AG04450 (cell line): ENCODE measurements around the gene TAOK2. TPM values are rescaled to one million over a fixed set of nuclear protein-coding genes. Genes with fewer than 3 reads are reported as not detected.
"Not testable (repeated sequence)": the region's sequence is repeated elsewhere in the genome, so short reads cannot be mapped to it uniquely, and the experiment has no call there.

Experiments used
- CTCF ChIA-PET: fragments of 300-600, 350-600 bp; formaldehyde crosslinking; extraction: SDS; loops from one replicate; lab custom pipeline; 2022; ENCODE audit warnings: antibody characterized with exemption, inconsistent platforms; lab: Charles Lee
- POLR2A ChIA-PET: fragments of 350-600 bp; formaldehyde crosslinking; extraction: SDS; loops from one replicate; lab custom pipeline; 2021; ENCODE audit warnings: antibody characterized with exemption, inconsistent platforms; lab: Yijun Ruan, JAX
- DNase-seq: peaks from one replicate; pipeline ENCODE4 v3.0.0-alpha.2; 2011; ENCODE audit warnings: low read depth, low spot score
- H3K27ac ChIP-seq: one replicate; pipeline ENCODE4 v1.5.1; 2012; ENCODE audit warnings: low read depth, low read length, control low read depth
- H3K27me3 ChIP-seq: one replicate; pipeline ENCODE4 v1.6.0; 2012; ENCODE audit warnings: low read length; ENCODE audit not compliant: control insufficient read depth, insufficient read depth
- H3K4me3 ChIP-seq: 2 replicates; pipeline ENCODE4 v1.5.1; 2011; ENCODE audit warnings: mild to moderate bottlenecking, low read depth, low read length, control low read depth
- H3K9me3 ChIP-seq: 2 replicates; pipeline ENCODE4 v1.5.1; 2012; ENCODE audit warnings: low read length; ENCODE audit not compliant: control insufficient read depth, insufficient read depth
- polyA plus RNA-seq: library from polyadenylated mRNA; depleted of rRNA; stranded (reverse); fragments of >200 nt; gene quantifications from 2 replicates; pipeline ENCODE4 v1.2.3, GENCODE V29; 2011
- TF ChIP-seq, protein P1 (sequence below): IDR thresholded peaks from 2 replicates; pipeline ENCODE4 v1.5.1; 2011; ENCODE audit warnings: low read depth, low read length, control low read depth, inconsistent platforms

Gene TAOK2
- polyA plus RNA-seq, 1 experiment: 16.9 TPM

DNA sequence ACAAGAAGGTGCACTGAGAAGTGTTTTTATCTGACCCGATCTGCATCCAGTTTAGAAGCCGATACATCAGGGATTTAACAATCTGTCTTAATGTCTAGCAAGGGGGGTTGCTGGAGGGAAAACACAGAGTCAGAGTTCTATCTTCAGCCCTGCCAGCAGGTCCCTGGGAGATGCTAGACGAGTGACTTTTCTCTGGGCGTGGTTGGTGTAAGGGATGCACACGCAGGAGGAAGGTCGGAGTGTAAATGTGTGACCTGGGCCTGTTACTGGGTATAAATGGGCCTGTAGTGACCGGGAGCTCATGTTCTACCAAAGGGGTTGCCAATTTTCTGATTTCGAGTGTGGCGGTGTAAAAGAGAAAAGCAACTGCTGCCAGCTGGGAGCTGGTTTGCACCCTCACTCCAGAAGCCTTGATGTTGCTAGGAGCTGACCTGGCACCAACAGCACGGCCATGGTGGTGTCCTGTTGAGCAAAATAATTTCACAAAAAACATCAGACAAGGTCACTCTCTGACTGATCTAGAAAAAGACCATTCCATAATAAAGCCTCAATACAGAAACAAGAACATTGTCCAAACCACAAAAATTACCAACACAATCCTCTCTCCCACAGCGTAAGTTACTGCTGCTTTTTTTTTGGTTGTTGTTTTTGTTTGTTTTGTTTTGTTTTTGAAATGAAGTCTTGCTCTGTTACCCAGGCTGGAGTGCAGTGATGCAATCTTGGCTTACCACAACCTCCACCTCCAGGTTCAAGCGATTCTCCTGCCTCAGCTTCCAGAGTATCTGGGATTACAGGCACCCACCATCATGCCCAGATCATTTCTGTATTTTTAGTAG lies 46.4 kb upstream of the TAOK2 start:
- CTCF ChIA-PET: interaction anchor here (0.9 to 2.4 kb wide), 2 partner anchors 17 to 35 kb away, joined by 7 read pairs; partner anchors contain the start of gene TMEM219

DNA sequence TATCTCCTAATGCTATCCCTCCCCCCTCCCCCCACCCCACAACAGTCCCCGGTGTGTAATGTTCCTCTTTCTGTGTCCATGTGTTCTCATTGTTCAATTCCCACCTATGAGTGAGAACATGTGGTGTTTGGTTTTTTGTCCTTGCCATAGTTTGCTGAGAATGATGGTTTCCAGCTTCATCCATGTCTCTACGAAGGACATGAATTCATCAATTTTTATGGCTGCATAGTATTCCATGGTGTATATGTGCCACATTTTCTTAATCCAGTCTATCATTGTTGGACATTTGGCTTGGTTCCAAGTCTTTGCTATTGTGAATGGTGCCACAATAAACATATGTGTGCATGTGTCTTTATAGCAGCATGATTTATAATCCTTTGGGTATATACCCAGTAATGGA lies 41.9 kb upstream of the TAOK2 start:
- H3K27ac ChIP-seq, H3K9me3 ChIP-seq, CTCF ChIA-PET, DNase-seq, H3K4me3 ChIP-seq, H3K27me3 ChIP-seq, POLR2A ChIA-PET: not testable (repeated sequence)

More for the DNA sequence above, 46.4 kb upstream of the TAOK2 start:
- no peak for DNase-seq
- Histone ChIP-seq H3K27me3 (no peaks in the 10 kb centered on the region), H3K9me3 (no peaks in the 10 kb centered on the region; the same call in 1 of the 2 replicates), H3K4me3 (peak overlapping the region; percentile 96), H3K27ac (peak overlapping the region; percentile 73)
- TF ChIP-seq, protein P1, sequence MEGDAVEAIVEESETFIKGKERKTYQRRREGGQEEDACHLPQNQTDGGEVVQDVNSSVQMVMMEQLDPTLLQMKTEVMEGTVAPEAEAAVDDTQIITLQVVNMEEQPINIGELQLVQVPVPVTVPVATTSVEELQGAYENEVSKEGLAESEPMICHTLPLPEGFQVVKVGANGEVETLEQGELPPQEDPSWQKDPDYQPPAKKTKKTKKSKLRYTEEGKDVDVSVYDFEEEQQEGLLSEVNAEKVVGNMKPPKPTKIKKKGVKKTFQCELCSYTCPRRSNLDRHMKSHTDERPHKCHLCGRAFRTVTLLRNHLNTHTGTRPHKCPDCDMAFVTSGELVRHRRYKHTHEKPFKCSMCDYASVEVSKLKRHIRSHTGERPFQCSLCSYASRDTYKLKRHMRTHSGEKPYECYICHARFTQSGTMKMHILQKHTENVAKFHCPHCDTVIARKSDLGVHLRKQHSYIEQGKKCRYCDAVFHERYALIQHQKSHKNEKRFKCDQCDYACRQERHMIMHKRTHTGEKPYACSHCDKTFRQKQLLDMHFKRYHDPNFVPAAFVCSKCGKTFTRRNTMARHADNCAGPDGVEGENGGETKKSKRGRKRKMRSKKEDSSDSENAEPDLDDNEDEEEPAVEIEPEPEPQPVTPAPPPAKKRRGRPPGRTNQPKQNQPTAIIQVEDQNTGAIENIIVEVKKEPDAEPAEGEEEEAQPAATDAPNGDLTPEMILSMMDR: no peak
- POLR2A ChIA-PET: interaction anchor here (0.7 to 2.7 kb wide), 11 partner anchors 12 to 138 kb away, joined by 3 to 25 read pairs (median 4); partner anchors contain the start of genes ALDOA and TAOK2

DNA sequence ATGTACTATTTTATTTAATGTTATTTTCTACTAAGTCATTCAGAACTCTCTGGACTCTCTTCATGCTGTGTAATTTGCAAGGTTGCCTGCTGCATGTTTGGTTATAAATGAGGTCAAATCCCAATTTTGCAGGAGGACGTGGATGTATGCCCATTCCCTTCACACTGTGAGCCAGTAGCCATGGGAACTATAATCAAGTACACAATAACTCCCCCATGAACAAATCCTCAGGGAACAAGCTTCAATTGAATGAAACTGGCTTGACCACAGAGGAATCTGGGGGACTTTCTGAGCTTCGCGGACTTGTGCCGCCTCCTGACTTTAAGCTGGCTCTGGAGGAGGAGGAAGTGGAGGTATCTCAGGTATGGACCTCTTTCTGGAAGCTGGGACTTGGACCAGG lies 33.0 kb upstream of the TAOK2 start:
- Histone ChIP-seq H3K27ac (no peak overlapping the region), H3K9me3 (peaks cover 11% of the 10 kb centered on the region), H3K4me3 (no peak overlapping the region), H3K27me3 (no peaks in the 10 kb centered on the region)
- TF ChIP-seq, protein P1: no peak
- no peak for DNase-seq
- ChIA-PET POLR2A (no interaction called here), CTCF (interaction anchor here (0.5 kb wide), 1 partner anchor 76 kb away, joined by 4 read pairs; no protein-coding TSS in a partner anchor)

DNA sequence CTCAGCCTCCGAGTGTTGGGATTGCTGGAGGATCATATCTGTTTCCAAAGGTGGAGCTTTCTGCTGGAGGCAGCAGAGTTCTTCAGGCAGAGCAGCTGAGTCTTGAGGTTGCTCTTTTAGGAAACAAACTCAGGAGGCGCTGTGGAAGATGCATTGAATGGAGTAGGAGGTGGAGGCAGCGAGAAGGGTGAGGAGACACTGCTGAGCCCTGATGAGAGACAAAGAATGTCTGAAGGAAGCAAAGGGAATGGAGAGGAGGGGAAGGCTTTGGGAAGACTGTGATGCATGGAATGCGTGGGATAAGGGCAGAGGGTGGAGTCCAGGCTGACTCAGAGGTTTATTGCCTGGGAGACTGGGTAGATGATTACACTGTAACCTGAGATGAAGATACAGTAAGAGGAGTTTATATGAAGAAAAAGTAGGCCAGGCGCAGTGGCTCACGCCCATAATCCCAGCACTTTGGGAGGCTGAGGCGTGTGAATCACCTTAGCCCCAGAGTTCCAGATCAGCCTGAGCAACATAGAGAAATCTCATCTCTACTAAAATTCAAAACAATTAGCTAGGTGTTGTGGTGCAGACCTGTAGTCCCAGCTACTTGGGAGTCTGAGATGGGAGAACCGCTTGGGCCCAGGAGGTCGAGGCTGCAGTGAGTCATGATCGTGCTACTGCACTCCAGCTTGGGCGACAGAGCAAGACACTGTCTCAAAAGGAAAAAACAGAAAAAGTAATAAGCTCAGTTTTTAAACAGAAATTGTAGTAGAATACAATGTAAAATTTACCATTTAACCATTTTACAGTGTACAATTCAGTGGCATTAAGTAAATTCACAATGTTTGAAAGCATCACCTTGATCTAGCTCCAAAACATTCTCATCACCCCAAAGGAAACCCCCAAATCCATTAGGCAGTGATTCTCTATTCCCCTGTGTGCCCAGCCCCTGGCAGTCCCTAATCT lies 29.5 kb upstream of the TAOK2 start:
- TF ChIP-seq, protein P1: peak; percentile 55
- peak overlapping the region; percentile 98 for H3K27ac ChIP-seq
- ChIA-PET CTCF (interaction anchor here (0.6 to 2.2 kb wide), 6 partner anchors 10 to 96 kb away, joined by 3 to 12 read pairs (median 6); partner anchors contain the start of genes KCTD13, TAOK2 and TMEM219), POLR2A (interaction anchor here (0.8 to 2.6 kb wide), 7 partner anchors 17 to 140 kb away, joined by 3 to 25 read pairs (median 6); partner anchors contain the start of genes HIRIP3, KCTD13, SEZ6L2 and TAOK2)
- no peaks in the 10 kb centered on the region for H3K27me3 ChIP-seq
- peaks cover 11% of the 10 kb centered on the region for H3K9me3 ChIP-seq
- H3K4me3 ChIP-seq: peak overlapping the region; percentile 32; the same call in 1 of the 2 replicates
- peak; percentile 96 for DNase-seq

DNA sequence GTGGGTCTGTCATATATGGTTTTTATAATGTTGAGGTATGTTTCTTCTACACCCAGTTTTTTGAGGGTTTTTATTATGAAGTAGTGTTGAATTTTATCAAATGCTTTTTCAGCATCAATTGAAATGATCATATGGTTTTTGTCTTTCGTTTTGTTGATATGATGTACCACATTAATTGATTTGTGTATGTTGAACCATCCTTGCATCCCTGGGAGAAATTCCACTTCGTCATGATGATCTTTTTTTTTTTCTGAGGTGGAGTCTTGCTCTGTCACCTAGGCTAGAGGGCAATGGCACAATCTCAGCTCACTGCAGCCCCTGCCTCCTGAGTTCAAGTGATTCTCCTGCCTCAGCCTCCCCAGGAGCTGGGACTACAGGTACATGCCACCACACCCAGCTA lies 25.8 kb upstream of the TAOK2 start:
- Histone ChIP-seq H3K4me3 (no peak overlapping the region), H3K27me3 (no peaks in the 10 kb centered on the region), H3K27ac (no peak overlapping the region), H3K9me3 (no peaks in the 10 kb centered on the region; the same call in 1 of the 2 replicates)
- ChIA-PET CTCF (no interaction called here), POLR2A (no interaction called here)
- DNase-seq: no peak
- TF ChIP-seq, protein P1: no peak
